H9 (cell line): ENCODE results near the gene PRKD2. TPM values are rescaled to one million over a fixed set of nuclear protein-coding genes. Genes with fewer than 3 reads are reported as not detected.

Source experiments
- DNase-seq: peaks from one replicate; pipeline ENCODE4 v3.0.0-alpha.2; 2017
- H2AFZ ChIP-seq: one replicate; pipeline ENCODE4 v1.6.1; 2013; ENCODE audit warnings: mild to moderate bottlenecking, low read length, control low read depth, moderate library complexity
- H2AK5ac ChIP-seq: 2 replicates; pipeline ENCODE4 v1.6.1; 2013; ENCODE audit warnings: low read length, control low read depth, mixed read lengths; ENCODE audit not compliant: insufficient read length
- H2BK120ac ChIP-seq: one replicate; pipeline ENCODE4 v1.6.1; 2013; ENCODE audit warnings: low read depth, mild to moderate bottlenecking, low read length, control low read depth, inconsistent platforms; ENCODE audit not compliant: poor library complexity, severe bottlenecking
- H2BK12ac ChIP-seq: 2 replicates; pipeline ENCODE4 v1.6.1; 2013; ENCODE audit warnings: low read length, control low read depth, mixed read lengths, low read depth; ENCODE audit not compliant: insufficient read length
- H2BK15ac ChIP-seq: 2 replicates; pipeline ENCODE4 v1.6.1; 2013; ENCODE audit warnings: low read depth, low read length, control low read depth
- H2BK20ac ChIP-seq: one replicate; pipeline ENCODE4 v1.6.1; 2013; ENCODE audit warnings: low read depth, mild to moderate bottlenecking, low read length, control low read depth, inconsistent platforms; ENCODE audit not compliant: poor library complexity, severe bottlenecking
- H2BK5ac ChIP-seq: 2 replicates; pipeline ENCODE4 v1.6.1; 2013; ENCODE audit warnings: low read length, control low read depth, mixed read lengths; ENCODE audit not compliant: insufficient read length
- H3K14ac ChIP-seq: 2 replicates; pipeline ENCODE4 v1.6.1; 2013; ENCODE audit warnings: low read length, control low read depth; ENCODE audit not compliant: insufficient read depth
- H3K18ac ChIP-seq: 2 replicates; pipeline ENCODE4 v1.6.1; 2013; ENCODE audit warnings: low read depth, mild to moderate bottlenecking, mixed read lengths, low read length, control low read depth; ENCODE audit not compliant: insufficient read length
- H3K23ac ChIP-seq: 2 replicates; pipeline ENCODE4 v1.6.1; 2013; ENCODE audit warnings: low read length, control low read depth, mixed read lengths, low read depth; ENCODE audit not compliant: insufficient read length
- H3K23me2 ChIP-seq: 2 replicates; pipeline ENCODE4 v1.6.1; 2013; ENCODE audit warnings: low read depth, mild to moderate bottlenecking, mixed read lengths, low read length, control low read depth; ENCODE audit not compliant: insufficient read length, poor library complexity, severe bottlenecking
- H3K27ac ChIP-seq: 2 replicates; pipeline ENCODE4 v1.5.1; 2013; ENCODE audit warnings: low read length, control low read depth, mixed read lengths, low read depth; ENCODE audit not compliant: insufficient read length
- H3K27me3 ChIP-seq: 2 replicates; pipeline ENCODE4 v1.6.1; 2013; ENCODE audit warnings: low read length, control low read depth, inconsistent platforms; ENCODE audit not compliant: insufficient read depth
- H3K4ac ChIP-seq: 2 replicates; pipeline ENCODE4 v1.6.1; 2013; ENCODE audit warnings: low read depth, mild to moderate bottlenecking, control low read depth, inconsistent platforms, low read length, moderate library complexity
- H3K4me1 ChIP-seq: 2 replicates; pipeline ENCODE4 v1.6.1; 2013; ENCODE audit warnings: low read length, control low read depth, inconsistent platforms; ENCODE audit not compliant: insufficient read depth
- H3K4me2 ChIP-seq: 2 replicates; pipeline ENCODE4 v1.6.1; 2013; ENCODE audit warnings: low read length, control low read depth, mixed read lengths; ENCODE audit not compliant: insufficient read length, insufficient read depth
- H3K56ac ChIP-seq: 2 replicates; pipeline ENCODE4 v1.6.1; 2013; ENCODE audit warnings: low read depth, mild to moderate bottlenecking, mixed read lengths, low read length, control low read depth; ENCODE audit not compliant: insufficient read length
- H3K79me1 ChIP-seq: 2 replicates; pipeline ENCODE4 v1.6.1; 2013; ENCODE audit warnings: low read depth, mild to moderate bottlenecking, moderate library complexity, low read length, control low read depth, inconsistent platforms; ENCODE audit not compliant: insufficient read depth, poor library complexity, severe bottlenecking
- H3K79me2 ChIP-seq: 2 replicates; pipeline ENCODE4 v1.6.1; 2013; ENCODE audit warnings: low read length, control low read depth, inconsistent platforms; ENCODE audit not compliant: insufficient read depth
- H3K9ac ChIP-seq: 2 replicates; pipeline ENCODE4 v1.6.1; 2013; ENCODE audit warnings: low read length, control low read depth, mixed read lengths; ENCODE audit not compliant: insufficient read length; ENCODE audit errors: extremely low read depth
- H3K9me3 ChIP-seq: one replicate; pipeline ENCODE4 v1.6.1; 2013; ENCODE audit warnings: low read depth, low read length, inconsistent platforms; ENCODE audit not compliant: control insufficient read depth
- H3T11ph ChIP-seq: one replicate; pipeline ENCODE4 v1.6.1; 2013; ENCODE audit warnings: mild to moderate bottlenecking, low read length, control low read depth, inconsistent platforms
- H4K20me1 ChIP-seq: one replicate; pipeline ENCODE4 v1.6.1; 2013; ENCODE audit not compliant: control insufficient read depth, insufficient read length, insufficient read depth
- H4K5ac ChIP-seq: 2 replicates; pipeline ENCODE4 v1.6.1; 2013; ENCODE audit warnings: low read depth, mild to moderate bottlenecking, mixed read lengths, low read length, control low read depth; ENCODE audit not compliant: insufficient read length
- H4K8ac ChIP-seq: replicated peaks from 2 replicates; pipeline ENCODE4 v1.6.1; 2013; ENCODE audit warnings: low read length, control low read depth, mixed read lengths, low read depth; ENCODE audit not compliant: insufficient read length
- H4K91ac ChIP-seq: 2 replicates; pipeline ENCODE4 v1.6.1; 2013; ENCODE audit warnings: low read depth, mild to moderate bottlenecking, moderate library complexity, mixed read lengths, low read length, control low read depth; ENCODE audit not compliant: insufficient read length
- H3K27ac Mint-ChIP-seq, 3 experiments: 2 replicates in 2 of 3; 3 replicates in 1 of 3; pipeline ENCODE4 v1.8.0; 2020 to 2021; ENCODE audit warnings: mixed read lengths in 3 of 3, mild to moderate bottlenecking in 1 of 3, moderate library complexity in 1 of 3
- H3K27me3 Mint-ChIP-seq: 2 replicates; pipeline ENCODE4 v1.8.0; 2021; ENCODE audit warnings: low read depth, mild to moderate bottlenecking, moderate library complexity, mixed read lengths
- H3K36me3 Mint-ChIP-seq, 3 experiments: 2 replicates in 2 of 3; 3 replicates in 1 of 3; pipeline ENCODE4 v1.8.0; 2020 to 2021; ENCODE audit warnings: low read depth in 3 of 3, mixed read lengths in 3 of 3; ENCODE audit not compliant: insufficient read depth in 1 of 3
- H3K4me1 Mint-ChIP-seq, 2 experiments: 2 replicates each; pipeline ENCODE4 v1.8.0; 2020; ENCODE audit warnings: mixed read lengths in 2 of 2
- H3K4me3 Mint-ChIP-seq, 2 experiments: 2 replicates in 1 of 2; 3 replicates in 1 of 2; pipeline ENCODE4 v1.8.0; 2020 to 2021; ENCODE audit warnings: mild to moderate bottlenecking in 2 of 2, mixed read lengths in 2 of 2, moderate library complexity in 1 of 2
- H3K9me3 Mint-ChIP-seq, 2 experiments: 2 replicates in 1 of 2; 3 replicates in 1 of 2; pipeline ENCODE4 v1.8.0; 2020; ENCODE audit warnings: mild to moderate bottlenecking in 2 of 2, mixed read lengths in 2 of 2, moderate library complexity in 1 of 2
- CTCF ChIP-seq: fragments of 200-600 bp; sonication (generic); conservative IDR thresholded peaks from 3 replicates; pipeline ENCODE4 v1.8.0; 2021; ENCODE audit warnings: antibody characterized with exemption, mild to moderate bottlenecking
- WGBS: extraction: QIAGEN DNeasy Blood & Tissue Kit; methylation state at CpG from one replicate; pipeline ENCODE4 v1.1.7; 2013; ENCODE audit warnings: missing lambda C conversion rate, low lambda C conversion rate, mixed read lengths; ENCODE audit not compliant: insufficient read length; ENCODE audit errors: extremely low coverage; 5-methylcytosine and 5-hydroxymethylcytosine counted together
- total RNA-seq: library from RNA; stranded (reverse); gene quantifications from 2 replicates; pipeline ENCODE4 v1.2.1, GENCODE V29; 2021

Gene PRKD2
- total RNA-seq, 1 experiment from 2014 or later: 60.7 TPM

GRCh38 chr19:46634045-46634655, 82.8 kb downstream of the PRKD2 start:
- H3K9ac ChIP-seq: no peak overlapping the region
- DNase-seq: peak; percentile 97

More at GRCh38 chr19:46634045-46634655, 82.8 kb downstream of the PRKD2 start:
- H3K23me2 ChIP-seq: peaks cover 13% of the 10 kb centered on the region
- H3K9me3 ChIP-seq: no peaks in the 10 kb centered on the region
- H3K23ac ChIP-seq: no peak overlapping the region
- H3K27ac ChIP-seq: no peak overlapping the region
- no peak overlapping the region for H2BK15ac ChIP-seq
- no peak overlapping the region for H2AK5ac ChIP-seq
- H3K79me2 ChIP-seq: no peaks in the 10 kb centered on the region
- H2BK12ac ChIP-seq: no peak overlapping the region
- peaks cover 28% of the 10 kb centered on the region for H3K27me3 ChIP-seq
- H2BK120ac ChIP-seq: no peak overlapping the region
- no CpG with 5 or more reads among the region's 38 CpGs for WGBS
- H4K8ac ChIP-seq: no peak overlapping the region
- H3K79me1 ChIP-seq: no peaks in the 10 kb centered on the region
- H2BK20ac ChIP-seq: no peak overlapping the region
- H3K4me1 ChIP-seq: peaks cover 7% of the 10 kb centered on the region; the same call in 1 of the 2 replicates
- no peak overlapping the region for H2BK5ac ChIP-seq
- no peak overlapping the region for H3K18ac ChIP-seq
- H3K56ac ChIP-seq: no peak overlapping the region
- H3K36me3 Mint-ChIP-seq: no peaks in the 10 kb centered on the region
- no peak overlapping the region for H4K5ac ChIP-seq
- no peak overlapping the region for H4K91ac ChIP-seq
- H3K4me2 ChIP-seq: peak overlapping the region; percentile 59
- TF ChIP-seq CTCF: no peak
- H3K4me3 Mint-ChIP-seq: peak overlapping the region; percentile 64 to 91
- H4K20me1 ChIP-seq: no peaks in the 10 kb centered on the region
- H3K4me1 Mint-ChIP-seq: peaks cover 22 to 30% of the 10 kb centered on the region in 2 experiments
- H3K27ac Mint-ChIP-seq: no peak overlapping the region
- no peak overlapping the region for H3T11ph ChIP-seq
- no peak overlapping the region for H2AFZ ChIP-seq
- H3K9me3 Mint-ChIP-seq: no peaks in the 10 kb centered on the region
- no peak overlapping the region for H3K4ac ChIP-seq
- no peak overlapping the region for H3K14ac ChIP-seq
- peaks cover 41% of the 10 kb centered on the region for H3K27me3 Mint-ChIP-seq
